Activated T-cell treated with anti-CD3 and anti-CD28 coated beads for 24 hours (primary cell): ENCODE data around the gene LIN28A.

Experiments used
- DNase-seq: peaks from one replicate; pipeline ENCODE4 v3.0.0-alpha.2; 2020; ENCODE audit warnings: low read depth

Gene LIN28A

DNA sequence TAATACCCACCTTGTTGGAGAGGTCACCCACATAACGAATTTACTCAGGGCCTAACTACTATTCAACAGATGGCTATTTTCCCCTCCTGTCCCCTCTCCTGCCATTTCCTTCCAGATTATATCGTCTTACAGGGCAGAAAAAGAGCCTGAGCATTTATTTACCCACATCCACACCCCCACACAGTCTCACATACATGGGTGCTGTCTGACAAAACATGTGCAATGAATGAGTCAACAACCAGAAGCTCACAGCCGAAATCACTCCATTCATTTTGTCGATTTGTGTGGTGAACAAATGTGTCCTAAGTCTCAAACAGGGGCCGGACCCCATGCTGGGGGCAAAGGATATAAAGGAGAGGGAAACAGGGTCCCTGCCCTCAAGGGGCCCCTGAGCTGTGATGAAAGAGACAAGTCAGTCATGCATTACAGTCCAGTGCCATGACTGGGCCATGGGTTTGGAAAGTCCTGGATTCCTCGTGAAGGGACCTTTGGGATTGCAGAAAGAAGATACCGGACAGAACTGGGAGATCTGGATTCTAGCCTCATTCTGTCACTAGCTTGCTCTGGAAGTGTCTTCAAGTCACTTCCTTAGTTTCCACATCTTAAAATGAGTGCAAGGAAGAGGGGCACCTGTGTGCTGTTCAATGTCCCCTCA lies 21.7 kb upstream of the LIN28A start:
- no peak for DNase-seq

DNA sequence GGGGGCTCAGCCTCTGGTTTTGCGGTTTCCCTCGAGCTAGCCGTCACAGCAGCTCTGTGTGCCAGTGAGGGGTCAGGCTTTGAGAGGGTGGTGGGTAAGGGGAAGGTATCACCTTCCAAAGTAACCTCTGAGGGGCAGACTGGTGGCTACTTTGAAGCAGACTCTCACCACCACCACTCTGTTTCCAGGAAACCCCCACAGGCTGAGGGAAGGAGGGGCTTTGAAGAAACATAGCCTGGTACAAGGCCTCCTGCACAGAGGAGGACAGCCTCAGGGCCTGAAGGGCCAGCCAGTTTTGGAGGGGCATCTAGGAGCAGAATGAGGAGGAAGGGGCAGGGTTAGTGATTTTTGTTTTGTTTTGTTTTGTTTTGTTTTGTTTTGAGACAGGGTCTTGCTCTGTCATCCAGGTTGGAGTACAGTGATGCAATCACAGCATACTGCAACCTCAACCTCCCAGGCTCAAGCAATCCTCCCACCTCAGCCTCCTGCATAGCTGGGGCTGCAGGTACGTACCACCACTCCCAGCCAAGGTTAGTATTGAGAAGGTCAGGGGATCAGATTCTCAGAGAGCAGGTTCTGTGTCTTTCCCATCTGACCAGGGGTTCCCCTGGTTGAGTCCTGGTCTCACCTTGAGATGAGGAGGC lies 20.9 kb upstream of the LIN28A start:
- DNase-seq: no peak

DNA sequence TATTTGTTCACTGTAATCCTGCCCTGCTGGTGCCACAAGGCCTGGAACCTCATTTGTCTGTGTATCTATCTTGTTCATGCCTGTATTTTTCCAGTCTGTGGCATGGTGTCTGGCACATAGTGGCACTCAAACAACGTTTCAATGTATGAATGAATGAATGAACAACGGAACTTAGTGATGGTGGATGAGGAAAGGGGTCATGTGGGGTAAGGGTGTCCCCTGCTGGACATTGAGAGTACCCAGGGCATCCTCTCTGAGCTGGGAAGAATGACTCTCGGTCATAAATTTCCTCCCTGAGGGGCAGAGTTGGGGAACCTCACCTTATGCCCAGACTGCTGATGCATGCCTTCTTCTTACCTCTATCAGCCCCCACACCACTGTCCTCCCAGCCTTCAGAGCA lies 19.2 kb upstream of the LIN28A start:
- DNase-seq: peak; percentile 18

DNA sequence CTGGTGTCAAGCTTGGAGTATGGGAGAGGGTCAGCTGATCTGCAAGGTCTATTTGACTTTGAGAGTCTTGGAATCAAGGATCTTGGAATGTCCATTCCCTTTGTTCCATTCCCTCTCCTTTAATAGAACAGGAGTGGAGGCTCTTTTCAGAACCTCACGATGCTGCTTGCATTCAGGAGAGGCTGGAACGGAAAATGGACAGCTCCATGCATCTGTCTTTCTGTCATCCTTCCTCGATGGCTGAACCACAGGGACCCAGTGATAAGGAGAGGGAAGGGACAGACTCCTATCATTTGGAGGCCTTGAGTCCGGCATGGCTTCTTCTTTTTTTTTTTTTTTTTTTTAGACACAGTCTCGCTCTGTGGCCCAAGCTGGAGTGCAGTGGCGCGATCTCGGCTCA lies 14.9 kb upstream of the LIN28A start:
- DNase-seq: no peak

DNA sequence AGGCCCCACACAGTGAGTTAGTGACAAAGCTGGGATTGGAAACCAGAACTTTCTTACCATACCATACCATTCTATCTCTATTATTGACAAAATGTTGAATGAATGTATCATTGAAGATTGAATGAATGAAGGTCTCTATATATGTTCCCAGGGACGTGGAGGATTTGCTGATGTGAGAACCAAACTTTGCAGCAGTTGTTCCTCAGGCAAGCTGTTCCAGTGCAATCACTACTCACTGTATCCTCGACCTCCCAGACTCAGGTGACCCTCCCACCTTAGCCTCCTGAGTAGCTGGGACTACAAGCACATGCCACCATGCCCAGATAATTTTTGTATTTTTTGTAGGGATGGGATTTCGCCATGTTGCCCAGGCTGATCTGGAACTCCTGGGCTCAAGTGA lies 11.6 kb upstream of the LIN28A start:
- no peak for DNase-seq

DNA sequence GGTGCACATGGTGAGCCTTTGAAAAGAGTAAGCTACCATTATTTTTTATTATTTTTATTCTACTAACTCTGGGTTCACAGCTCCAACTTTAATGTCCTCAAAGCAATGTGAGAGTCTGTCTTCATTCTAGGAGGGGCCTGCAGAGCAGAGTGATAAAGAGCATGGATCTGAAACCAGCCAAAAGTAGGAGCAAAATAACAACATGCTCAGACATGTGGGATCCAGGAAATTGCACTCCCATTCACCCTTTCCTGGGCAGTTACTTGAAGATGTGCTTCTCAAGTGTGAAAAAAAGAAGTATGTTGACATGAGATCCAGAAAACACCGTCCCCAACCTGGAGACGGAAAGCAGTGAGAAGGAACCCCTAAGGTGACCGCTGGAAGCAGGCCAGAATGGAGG lies 8.7 kb upstream of the LIN28A start:
- no peak for DNase-seq

DNA sequence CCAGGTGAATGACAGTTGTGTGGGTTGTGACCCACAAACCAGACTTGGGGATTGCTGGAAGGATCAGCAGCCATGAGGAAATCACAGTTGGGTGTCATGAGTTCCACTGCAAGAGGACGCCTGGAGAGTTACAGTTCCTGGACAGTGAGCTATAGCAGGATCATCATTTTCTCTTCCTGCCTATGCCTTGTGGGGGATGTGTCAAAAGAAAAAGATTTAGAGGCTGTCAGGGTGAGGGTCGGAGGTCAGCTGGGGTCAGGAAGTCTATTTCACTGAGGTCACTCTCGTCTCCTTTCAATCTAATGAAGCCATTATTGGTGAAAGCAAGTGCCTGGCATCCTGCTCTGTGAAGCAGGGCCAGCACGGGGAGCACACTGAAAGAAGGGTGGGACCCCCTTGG lies 7.0 kb upstream of the LIN28A start:
- no peak for DNase-seq

DNA sequence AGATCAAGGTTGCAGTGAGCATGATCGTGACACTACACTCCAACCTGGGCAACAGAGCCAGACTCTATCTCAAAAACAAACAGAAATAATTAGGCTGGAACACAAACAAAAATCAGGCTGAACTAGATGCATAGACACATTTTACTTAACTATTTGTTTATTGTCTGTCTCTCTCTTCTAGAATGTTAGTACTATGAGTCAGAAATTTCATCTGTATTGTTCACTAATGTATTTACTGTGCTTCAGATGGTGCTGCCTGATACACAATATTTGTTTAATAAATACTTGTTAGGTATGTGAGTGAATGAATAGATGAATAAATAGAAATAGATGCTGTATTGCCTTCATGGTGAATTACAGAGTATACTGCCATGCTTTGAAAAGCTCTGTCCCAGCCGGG lies 6.0 kb upstream of the LIN28A start:
- DNase-seq: no peak

DNA sequence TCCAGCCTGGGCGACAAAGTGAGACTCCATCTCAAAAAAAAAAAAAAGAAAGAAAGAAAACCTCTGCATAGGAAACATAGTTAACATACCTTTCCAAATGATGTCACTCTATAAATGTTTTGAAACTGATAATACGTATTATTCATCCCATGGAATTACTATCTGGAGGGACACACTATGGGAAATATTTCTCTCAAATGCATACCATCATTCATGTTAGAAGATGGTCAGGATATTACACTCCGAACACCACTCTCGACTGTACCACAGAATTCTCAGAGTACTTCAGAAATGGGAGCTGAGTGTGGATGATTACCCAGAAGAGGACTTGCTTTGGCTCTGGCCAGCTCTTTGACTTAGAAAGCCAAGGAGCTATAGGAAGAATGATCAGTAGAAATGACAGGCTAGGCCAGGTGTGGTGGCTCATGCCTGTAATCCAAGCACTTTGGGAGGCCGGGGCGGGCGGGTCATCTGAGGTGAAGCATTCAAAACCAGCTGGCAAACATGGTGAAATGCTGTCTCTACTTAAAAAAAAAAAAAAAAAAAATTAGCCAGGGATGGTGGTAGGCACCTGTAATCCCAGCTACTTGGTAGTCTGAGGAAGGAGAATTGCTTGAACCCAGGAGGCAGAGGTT lies 5.2 kb upstream of the LIN28A start:
- no peak for DNase-seq

DNA sequence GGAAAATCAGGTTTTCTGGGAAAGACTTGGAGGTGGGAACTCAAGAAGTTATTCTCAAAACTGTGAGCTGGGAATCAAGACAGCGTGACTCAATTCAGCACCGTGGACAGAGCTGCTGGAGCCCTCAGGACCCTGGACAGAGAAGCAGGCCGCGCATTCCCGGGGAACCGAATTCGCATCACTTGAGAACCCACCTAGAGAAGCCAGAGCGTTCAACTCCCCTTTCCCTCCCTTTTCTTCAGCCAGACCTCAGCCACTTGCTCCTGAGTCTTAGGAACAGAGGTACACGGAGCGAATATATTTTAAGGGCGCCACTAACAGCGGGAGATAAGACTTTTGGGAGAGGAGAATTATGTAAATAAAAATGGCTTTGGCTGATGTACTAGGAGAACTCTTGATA lies 2.0 kb upstream of the LIN28A start:
- DNase-seq: peak; percentile 66

DNA sequence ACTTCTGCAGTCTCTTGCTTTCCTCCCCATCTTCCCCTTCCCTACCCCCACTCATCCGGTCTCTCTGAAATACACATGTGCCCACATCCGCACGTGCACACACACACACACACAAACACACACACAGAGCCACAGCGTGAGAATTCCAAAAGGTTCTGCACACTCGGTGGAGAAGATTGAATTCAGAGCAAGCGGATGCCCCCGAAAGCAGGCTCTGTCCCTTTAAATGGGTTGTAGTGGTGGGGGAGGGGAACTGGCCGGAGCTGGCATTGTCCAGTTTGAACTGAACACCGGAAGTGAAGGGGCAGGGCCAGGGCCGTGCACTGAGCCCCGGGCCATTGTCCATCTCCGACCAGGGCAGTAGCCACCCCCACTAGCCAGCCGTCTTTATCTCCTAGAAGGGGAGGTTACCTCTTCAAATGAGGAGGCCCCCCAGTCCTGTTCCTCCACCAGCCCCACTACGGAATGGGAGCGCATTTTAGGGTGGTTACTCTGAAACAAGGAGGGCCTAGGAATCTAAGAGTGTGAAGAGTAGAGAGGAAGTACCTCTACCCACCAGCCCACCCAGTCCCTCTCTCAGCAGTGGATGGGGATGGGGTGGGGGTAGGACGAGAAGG lies 1.3 kb upstream of the LIN28A start:
- no peak for DNase-seq

DNA sequence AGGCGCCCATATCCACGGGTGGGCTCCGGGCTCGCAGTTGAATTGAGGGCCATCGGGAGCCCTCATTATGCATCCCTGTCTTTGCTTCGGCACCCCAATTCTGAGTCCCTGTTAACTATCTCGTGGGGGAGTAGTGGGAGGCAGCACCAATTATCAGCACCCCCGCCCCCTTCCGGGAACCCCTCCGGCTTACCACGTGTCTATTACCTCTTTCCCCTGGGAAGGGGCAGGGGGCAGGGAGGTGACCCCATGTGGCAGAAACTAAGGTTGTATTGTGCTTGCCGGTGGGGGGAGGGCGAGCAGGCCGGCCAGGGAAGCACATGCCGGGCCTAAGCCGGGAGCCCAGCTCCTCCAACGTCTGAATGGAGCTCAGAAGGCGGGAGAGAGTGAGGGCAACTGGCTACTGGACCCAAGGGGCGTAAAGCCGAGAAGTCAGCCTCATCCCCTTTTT lies 1.0 kb downstream of the LIN28A start:
- no peak for DNase-seq

DNA sequence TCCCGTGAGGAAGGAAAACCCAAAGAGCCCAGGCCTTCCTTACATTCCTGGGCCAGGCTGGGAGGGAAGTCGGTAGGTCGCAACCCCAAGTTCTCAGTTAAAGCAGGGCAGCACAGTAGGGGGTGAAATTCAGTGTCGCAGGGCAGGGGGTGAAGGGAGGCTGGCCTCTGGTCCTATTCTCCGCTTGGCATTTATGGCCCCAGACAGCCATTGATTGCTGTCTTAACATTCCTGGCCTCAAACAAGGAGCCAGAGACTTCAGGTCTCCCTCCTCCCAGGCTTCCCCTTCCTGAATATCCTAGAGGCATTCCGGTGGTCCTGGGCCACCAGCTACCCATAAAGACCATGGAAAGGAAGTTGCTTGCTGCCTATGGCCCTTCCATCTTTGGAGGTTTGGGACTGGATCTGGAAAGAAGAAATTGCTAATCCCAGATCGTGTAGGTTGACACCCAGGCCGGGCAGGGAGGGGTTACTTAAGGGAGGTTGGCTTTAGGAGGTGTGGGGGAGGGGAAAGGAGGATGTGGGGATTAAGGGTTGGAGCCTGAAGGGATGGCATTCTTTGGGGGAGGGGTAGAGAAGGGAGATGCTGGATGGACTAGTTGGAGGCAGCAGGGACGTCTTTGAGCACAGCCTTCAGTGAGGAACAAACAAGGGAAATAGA lies 1.7 kb downstream of the LIN28A start:
- DNase-seq: no peak

DNA sequence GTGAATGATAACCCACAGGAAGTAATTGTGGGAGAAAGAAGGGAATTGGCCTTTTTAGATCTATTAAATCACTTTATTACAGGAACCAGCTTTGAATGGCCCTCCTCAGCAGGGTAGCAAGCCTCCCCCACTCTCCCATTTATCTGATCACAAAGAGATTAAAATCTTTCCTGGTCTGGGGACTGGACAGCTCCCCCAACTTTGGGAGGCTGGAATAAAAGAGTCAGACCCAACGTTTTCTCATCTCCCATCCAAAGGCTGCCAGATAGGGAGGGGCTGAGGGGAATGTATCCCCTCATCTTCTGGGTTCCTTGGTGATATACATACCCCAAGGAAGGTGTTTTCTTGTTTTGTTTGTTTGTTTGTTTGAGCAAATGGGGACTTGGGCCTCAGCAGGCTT lies 2.4 kb downstream of the LIN28A start:
- DNase-seq: no peak

DNA sequence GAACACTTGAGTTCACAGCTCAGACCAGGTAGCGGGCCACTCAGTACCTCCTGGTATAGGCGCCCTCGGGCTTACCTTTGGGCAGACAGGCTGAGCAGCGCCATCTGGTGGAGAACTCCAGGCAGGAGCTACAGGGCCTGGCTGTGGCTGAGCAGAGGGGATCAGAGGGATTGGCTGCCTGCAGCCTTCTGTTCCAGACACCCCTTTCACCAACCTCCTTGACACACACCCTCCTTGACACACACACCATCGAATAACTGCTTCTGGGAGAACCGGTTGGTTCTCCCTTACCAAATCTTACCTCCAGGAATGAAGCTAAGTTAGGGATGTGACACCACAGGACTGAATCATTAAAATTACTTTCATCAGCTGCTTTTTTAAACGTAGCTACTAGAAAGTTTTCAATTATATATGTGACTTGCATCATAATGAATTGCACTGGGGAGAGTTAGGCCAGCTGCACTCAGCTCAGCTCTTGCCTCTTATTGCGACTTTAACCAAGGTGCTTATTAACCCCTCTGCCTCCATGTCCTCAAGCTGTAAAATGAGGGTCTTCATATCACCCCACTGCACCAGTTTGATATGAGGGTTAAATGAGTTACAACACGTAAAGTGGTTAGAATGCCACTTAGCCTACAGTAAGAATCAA lies 6.6 kb downstream of the LIN28A start:
- peak; percentile 81 for DNase-seq

DNA sequence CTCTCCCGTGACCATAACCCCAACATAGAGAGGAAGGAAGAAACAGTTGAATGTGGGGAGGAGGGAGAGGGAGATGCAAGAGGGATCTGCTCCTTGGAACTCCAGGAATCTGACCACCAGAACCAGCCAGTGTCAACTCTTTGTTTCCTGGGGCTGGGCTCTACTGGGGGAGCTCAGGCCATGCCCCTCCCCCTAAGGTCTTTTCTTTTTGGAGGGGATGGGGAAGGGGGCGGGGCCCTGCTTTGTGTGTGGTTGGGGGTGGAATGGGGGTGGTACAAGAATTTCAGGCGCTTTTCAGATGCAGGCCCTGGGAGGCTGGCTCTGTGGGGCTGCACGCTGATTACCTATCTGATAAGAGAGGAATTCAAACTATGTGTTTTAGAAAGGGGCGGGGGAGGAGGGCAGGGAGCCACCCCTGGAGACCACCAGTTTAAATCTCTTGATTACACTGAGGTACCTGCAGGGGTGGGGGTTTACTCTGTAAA lies 8.3 kb downstream of the LIN28A start:
- DNase-seq: no peak

DNA sequence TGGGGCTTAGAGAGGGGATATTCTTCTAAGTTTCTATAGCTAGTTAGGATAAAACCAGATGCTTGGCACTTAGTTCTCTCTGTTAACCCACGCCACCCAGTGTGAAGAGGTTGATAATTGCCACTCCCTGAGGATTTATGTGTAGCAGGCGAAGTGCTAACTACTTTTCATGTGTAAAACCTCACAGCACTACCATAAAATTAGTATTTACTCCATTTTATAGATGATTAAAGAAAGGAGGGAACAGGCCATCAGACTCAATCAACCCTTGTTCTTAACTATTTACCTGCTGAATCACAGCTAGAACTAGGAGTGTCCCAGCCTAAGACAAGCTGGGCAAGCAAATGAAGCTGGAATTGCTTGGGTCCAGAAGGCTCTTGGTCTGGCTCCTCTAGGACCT lies 8.9 kb downstream of the LIN28A start:
- DNase-seq: no peak

DNA sequence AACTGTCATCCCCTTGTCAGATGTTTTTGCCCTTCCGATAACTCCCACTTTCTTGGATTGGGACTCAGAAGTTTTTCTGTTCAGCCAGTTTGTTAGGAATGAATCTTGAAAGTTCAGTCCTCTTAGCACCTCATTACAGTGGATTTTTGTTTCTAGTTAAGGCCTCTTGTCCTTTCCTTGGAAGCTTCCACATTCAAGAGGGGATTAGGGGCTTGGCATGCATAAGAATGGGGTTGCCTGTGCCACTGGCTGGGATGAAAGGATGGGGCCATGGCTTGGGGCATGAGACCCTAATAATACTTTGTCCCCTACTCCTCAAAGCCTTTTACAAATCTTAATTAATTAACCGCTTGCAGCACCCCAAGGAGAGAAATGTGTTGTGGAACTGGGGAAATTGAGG lies 19.1 kb downstream of the LIN28A start:
- no peak for DNase-seq

DNA sequence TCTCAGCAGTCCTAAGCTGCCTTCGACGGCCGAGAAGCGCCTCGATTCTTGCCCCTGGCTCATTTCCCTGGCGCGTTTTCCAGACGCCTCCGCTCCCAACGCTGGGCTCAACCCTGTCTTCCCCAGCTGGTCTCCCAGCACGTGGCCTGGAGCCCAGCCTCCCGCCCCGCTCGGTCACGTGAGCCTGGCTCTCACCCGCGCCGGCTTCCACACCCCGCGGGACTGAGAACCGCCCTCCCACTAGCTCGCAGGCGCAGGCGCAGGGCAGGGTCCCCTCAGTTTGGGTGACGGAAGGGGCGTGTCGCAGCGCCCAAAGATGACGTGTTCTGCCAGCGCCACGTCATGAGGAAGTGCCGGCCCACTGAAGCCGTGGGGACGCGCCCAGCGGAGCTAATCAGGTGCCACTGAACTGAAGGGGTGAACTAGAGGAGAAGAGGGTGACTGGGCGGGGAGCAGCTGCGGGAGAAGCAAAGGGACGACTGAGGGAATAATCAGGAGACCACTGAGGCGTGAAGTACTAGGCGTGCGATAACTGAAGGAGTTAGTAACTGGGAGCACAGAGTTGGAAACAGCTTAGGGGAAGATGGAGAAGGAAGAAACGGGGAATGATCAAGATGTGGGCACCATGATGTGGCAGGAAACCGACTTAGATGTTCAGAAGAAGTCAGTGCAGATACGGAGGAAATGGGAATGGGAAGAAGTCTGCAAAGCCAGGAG lies 21.5 kb downstream of the LIN28A start, which contains the start of gene DHDDS:
Gene DHDDS (plus strand): TSS at position 343 of the 717 bp plus-strand sequence. CDS start 625 bp downstream, outside the sequence.
- peak; percentile 98 for DNase-seq

DNA sequence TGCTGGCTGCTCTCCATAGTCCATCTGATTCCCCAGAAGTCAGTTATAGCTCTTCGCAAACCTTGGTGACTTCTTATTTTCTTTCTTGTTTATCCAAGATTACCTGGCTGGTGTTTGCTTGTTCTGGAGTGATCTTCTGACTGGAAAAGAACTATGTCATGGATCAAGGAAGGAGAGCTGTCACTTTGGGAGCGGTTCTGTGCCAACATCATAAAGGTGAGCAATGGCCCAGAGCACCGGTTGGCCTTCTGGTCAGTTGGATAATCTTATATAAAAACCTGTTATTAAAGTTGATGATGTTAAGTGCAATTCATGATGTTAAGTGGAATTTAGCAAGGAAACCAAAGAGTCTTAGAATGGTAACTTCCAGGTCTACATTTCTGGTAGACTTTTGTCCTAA lies 22.2 kb downstream of the LIN28A start:
- DNase-seq: no peak

DNA sequence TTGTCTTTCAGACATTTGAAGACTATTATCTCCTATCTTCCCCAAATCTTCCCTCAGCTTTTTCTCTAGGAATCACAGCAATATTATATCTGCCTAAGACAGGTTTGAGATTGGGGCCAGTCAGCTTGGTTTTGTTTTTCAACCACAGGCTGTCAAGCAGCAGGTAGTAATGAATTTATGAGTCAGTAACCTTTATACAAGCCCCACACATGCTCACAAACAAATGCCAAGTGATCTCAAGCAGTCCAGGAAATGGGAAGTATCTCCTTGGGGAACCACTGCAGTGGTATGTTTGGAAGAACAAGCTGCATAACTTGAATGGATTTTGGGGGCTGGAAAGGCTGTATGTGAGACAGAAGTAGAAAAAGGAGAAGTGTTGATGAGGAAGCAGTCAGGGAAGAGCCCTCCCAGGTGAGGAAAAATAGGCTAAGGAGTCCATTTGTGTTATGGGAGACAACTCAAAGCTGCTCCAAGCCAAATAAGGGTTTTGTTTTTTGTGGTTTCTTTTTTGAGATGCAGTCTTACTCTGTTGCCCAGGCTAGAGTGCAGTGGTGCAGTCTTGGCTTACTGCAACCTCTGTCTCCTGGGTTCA lies 23.6 kb downstream of the LIN28A start:
- DNase-seq: no peak
